GOT3 (cell line): Measurements from ENCODE around the gene PHLDA3.

Experiments used
- DNase-seq: peaks from one replicate; lab custom pipeline; 2025; ENCODE audit warnings: mixed read lengths; lab: John Stamatoyannopoulos, UW

The PHLDA3 gene

GRCh38 chr1:201429736-201430501, 39.1 kb downstream of the PHLDA3 start:
- no peak for DNase-seq

GRCh38 chr1:201427963-201428362, 41.0 kb downstream of the PHLDA3 start:
- no peak for DNase-seq

DNA sequence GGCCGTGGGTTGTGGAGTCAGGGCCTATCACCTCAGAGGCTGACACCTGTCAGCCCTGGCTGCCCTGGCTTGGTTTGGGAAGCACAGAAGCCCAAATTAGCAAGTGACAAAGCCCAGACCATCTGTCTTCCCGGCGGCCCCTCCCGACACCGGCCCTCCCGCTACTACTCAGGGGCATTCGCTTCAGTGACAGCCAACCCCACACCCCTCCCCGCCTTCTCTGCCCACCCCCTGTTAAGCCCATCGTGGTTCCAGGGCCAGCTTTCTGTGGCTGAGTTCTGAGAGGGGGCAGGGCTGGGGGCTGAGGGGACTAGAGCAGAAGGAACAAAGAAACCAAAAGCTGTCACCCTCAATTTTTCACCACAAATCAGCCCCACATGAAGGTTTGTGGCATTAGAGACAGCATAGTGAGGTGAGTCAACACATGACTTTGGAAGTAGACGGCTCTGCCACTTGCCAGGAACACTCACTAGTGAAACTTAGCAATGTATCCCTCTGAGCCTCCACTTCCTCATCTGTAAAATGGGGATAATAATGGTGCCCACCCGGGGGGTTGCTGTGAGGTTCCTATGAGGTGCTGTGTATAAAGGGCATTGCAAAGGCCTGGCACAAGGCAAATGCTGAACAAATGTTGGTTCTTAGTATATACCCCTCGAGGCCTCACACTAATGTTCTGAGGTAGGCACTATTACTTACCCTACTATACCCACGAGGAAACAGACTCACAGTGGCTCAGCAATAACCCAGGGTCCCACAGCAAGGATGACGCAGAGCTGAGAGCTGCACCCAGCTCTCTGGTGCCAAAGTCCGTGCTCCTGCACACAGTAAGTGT, 42.3 kb downstream of the PHLDA3 start:
- DNase-seq: no peak

DNA sequence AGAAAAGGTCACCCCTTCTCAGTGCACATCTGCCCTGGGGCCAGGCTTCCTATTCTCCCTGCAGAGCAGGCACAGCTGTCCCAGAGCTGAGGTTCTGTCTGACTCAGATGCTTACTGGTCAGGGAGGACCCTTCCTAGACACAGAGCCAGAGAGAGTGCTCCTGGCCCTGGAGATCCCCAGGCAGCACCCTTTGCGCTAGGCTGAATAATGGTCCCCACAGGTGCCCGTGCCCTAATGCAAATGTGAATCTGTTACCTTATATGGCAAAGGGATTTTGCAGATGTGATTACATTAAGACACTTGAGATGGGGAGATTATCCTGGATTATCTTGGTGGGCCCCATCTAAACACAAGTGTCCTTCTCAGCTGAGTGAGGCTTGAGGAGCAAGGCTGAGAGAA, 44.8 kb downstream of the PHLDA3 start:
- no peak for DNase-seq

DNA sequence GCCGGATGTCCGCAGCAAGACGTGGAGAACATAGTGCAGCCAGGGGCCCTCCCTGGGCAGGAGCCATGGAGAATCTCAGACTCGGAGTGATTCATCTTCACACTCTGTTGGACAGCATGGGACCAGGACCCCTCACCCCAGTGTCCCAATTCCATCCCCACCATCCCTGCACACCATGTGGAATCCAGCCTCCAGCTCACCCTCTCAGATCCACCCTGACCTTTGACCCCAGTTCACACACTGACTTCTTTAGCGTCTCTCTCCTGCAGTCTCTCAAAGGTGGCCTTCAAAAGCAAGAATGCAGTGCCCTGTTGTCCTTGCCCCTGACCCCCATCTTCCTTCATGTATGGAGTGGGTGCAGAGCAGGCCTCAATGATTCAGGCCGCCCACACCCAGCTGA, 45.3 kb downstream of the PHLDA3 start:
- no peak for DNase-seq

DNA sequence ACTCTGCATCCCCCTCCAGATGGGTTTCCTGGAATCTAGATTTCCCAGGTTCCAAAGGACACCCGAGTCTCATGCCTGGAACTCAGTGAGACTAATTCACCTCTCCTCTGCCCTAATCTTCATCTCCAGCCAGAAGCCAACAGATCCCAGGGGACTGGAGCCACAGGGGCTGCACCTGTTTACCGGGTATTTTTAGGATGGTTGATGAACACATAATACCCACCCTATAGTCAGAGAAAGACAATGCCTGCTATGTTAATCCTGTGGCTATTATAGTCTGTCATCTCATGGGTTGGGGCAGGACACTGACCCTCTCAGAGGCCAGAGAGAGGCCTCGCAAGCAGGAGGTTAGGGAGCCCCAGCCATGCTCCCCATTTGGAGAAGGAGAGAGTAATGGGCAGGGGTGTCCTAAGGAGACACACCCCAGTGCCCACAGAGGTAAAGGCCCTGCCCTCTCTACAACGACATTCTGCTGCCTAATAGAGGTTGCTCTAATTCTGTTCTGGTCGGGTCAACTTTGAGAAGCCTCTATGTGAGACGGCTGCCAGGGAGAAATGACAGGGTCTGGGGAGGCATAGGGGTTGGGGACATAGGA, 46.5 kb downstream of the PHLDA3 start:
- no peak for DNase-seq

DNA sequence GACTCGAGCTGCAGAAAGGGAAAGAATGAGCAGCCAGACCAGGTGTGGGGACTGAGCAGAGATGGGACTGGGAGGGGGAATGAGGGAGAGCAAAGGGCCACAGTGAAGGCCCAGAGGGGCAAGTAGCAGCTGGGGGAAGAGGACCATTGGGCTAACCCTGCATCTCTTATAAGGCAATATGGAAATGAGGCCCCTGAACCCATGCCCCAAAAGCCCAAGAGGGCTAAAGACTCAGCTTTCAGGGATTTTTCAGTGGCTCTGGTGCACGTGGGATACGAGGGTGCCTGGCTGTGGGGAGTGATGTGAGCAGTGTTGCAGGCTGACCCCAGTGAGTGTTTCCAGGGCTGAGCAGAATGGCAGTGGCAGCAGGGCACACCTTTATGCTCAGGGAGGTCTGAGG, 47.0 kb downstream of the PHLDA3 start:
- no peak for DNase-seq

DNA sequence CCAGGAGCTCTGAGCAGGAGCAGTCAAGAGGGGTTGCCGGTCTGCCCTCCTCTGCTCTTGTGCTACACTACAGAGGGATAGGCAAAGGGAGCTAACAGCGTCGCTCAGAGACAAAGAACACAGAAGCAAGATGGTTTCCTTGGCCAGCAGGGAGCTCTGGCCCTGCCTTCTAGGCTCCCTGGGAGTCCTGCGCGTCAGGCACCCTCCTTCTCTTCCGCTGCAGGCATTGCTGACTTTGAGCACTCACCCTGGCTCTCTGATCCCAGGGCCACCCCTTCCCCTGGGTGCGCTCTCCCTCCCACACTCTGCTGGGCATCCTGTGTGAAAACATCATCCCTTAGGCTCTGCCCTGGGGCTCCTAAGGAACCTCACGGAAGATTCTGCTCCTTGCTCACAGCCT, 47.9 kb downstream of the PHLDA3 start:
- DNase-seq: no peak

DNA sequence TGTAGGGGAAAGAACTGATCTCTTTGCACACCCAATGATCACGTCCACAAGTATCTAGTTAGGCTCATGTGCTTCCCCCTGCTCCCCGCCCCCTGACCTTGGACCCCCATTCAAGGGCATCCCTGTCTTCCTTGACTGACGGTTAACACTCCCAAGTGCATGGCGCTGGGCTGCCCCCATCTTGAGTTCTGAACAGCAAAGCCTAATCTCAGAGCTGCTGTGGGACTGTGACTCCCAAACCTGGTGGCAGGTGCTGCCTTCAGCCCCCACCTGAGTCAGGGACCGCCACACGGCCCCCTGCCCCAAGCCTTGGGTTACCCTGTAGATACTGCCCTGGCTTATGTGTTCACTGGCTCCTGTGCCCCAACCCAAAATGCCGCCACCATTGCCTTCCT, 48.4 kb downstream of the PHLDA3 start:
- DNase-seq: no peak

- no peak for DNase-seq
These were observed 49.0 kb downstream of the PHLDA3 start for GRCh38 chr1:201419746-201420607.

- no peak for DNase-seq
These were observed 49.7 kb downstream of the PHLDA3 start for GRCh38 chr1:201419256-201419655.

GRCh38 chr1:201418461-201418860, 50.5 kb downstream of the PHLDA3 start:
- no peak for DNase-seq
